ENCODE measurements around the gene MRPL22.
"Not testable (repeated sequence)": the region's sequence is repeated elsewhere in the genome, so short reads cannot be mapped to it uniquely, and the experiment has no call there.

MRPL22 gene

GRCh38 chr5:154968953-154969352, 28.1 kb downstream of the MRPL22 start:
- TF ChIP-seq CTCF (IDR thresholded peaks at IDR 0.05; ENCODE audit: borderline replicate concordance, control extremely low read depth, extremely low read depth, insufficient read depth, missing control alignments): no peak
- in situ Hi-C loops (cut with MboI; ENCODE audit: low sequenced_read_pairs, unreplicated experiment): no loop called here
- DNase-seq (ENCODE audit: low spot score): no peak

GRCh38 chr5:154970759-154971158, 29.9 kb downstream of the MRPL22 start:
- TF ChIP-seq CTCF (IDR thresholded peaks at IDR 0.05; ENCODE audit: borderline replicate concordance, control extremely low read depth, extremely low read depth, insufficient read depth, missing control alignments): no peak
- DNase-seq (ENCODE audit: low spot score): no peak
- in situ Hi-C loops (cut with MboI; ENCODE audit: low sequenced_read_pairs, unreplicated experiment): no loop called here

GRCh38 chr5:154971501-154971900, 30.6 kb downstream of the MRPL22 start:
- in situ Hi-C loops (cut with MboI; ENCODE audit: low sequenced_read_pairs, unreplicated experiment): no loop called here
- TF ChIP-seq CTCF (IDR thresholded peaks at IDR 0.05; ENCODE audit: borderline replicate concordance, control extremely low read depth, extremely low read depth, insufficient read depth, missing control alignments): no peak
- no peak for DNase-seq (ENCODE audit: low spot score)

- peak; percentile 56 for TF ChIP-seq CTCF (IDR thresholded peaks at IDR 0.05; ENCODE audit: borderline replicate concordance, control extremely low read depth, extremely low read depth, insufficient read depth, missing control alignments)
- no peak for DNase-seq (ENCODE audit: low spot score)
These were observed 31.7 kb downstream of the MRPL22 start for GRCh38 chr5:154972476-154973080.

GRCh38 chr5:154976082-154976481, 35.2 kb downstream of the MRPL22 start:
- in situ Hi-C loops (cut with MboI; ENCODE audit: low sequenced_read_pairs, unreplicated experiment): not testable (repeated sequence)

More at GRCh38 chr5:154972476-154973080, 31.7 kb downstream of the MRPL22 start:
- in situ Hi-C loops (cut with MboI; ENCODE audit: low sequenced_read_pairs, unreplicated experiment): no loop called here

GRCh38 chr5:154977409-154977808, 36.5 kb downstream of the MRPL22 start:
- no peak for DNase-seq (ENCODE audit: low spot score)
- no peak for TF ChIP-seq CTCF (IDR thresholded peaks at IDR 0.05; ENCODE audit: borderline replicate concordance, control extremely low read depth, extremely low read depth, insufficient read depth, missing control alignments)
- in situ Hi-C loops (cut with MboI; ENCODE audit: low sequenced_read_pairs, unreplicated experiment): no loop called here

More at GRCh38 chr5:154976082-154976481, 35.2 kb downstream of the MRPL22 start:
- not testable (repeated sequence) for DNase-seq (ENCODE audit: low spot score)

GRCh38 chr5:154978294-154978693, 37.4 kb downstream of the MRPL22 start:
- in situ Hi-C loops (cut with MboI; ENCODE audit: low sequenced_read_pairs, unreplicated experiment); DNase-seq (ENCODE audit: low spot score): not testable (repeated sequence)

Data from GM13976 (cell line).